Neural progenitor cell (in vitro differentiated cells): ENCODE measurements around the gene PIAS1.

Source experiments
- CTCF ChIP-seq: fragments of 200-600 bp; sonication (generic); IDR thresholded peaks from 2 replicates; pipeline ENCODE4 v1.5.1; 2017; ENCODE audit warnings: antibody characterized with exemption, mild to moderate bottlenecking
- EZH2phosphoT487 ChIP-seq: fragments of 200-600 bp; sonication (generic); IDR thresholded peaks from 2 replicates; pipeline ENCODE4 v1.6.1; 2017; ENCODE audit warnings: antibody characterized with exemption

GRCh38 chr15:68091743-68092142 lies 37.6 kb downstream of the PIAS1 start:
- no peak for TF ChIP-seq CTCF
- no peak for TF ChIP-seq EZH2phosphoT487
